Endometrial microvascular endothelial cells (primary cell): ENCODE results near the gene N4BP2. TPM values are rescaled to one million over a fixed set of nuclear protein-coding genes. Genes with fewer than 3 reads are reported as not detected.
"Not testable (repeated sequence)": the region's sequence is repeated elsewhere in the genome, so short reads cannot be mapped to it uniquely, and the experiment has no call there.

Source experiments
- in situ Hi-C: cut with HindIII; loops from 2 replicates; pipeline ENCODE4 v1.10.0; 2017; ENCODE audit warnings: low sequenced_read_pairs, low pct_unique_long_range_greater_than_20kb; ENCODE audit errors: inconsistent ontology term
- total RNA-seq: library from RNA; depleted of rRNA; stranded (reverse); fragments of >200 nt; gene quantifications from one replicate; pipeline ENCODE4 v1.2.3, GENCODE V29; 2015; ENCODE audit errors: inconsistent ontology term

Gene N4BP2
- total RNA-seq = 7.5 TPM

DNA sequence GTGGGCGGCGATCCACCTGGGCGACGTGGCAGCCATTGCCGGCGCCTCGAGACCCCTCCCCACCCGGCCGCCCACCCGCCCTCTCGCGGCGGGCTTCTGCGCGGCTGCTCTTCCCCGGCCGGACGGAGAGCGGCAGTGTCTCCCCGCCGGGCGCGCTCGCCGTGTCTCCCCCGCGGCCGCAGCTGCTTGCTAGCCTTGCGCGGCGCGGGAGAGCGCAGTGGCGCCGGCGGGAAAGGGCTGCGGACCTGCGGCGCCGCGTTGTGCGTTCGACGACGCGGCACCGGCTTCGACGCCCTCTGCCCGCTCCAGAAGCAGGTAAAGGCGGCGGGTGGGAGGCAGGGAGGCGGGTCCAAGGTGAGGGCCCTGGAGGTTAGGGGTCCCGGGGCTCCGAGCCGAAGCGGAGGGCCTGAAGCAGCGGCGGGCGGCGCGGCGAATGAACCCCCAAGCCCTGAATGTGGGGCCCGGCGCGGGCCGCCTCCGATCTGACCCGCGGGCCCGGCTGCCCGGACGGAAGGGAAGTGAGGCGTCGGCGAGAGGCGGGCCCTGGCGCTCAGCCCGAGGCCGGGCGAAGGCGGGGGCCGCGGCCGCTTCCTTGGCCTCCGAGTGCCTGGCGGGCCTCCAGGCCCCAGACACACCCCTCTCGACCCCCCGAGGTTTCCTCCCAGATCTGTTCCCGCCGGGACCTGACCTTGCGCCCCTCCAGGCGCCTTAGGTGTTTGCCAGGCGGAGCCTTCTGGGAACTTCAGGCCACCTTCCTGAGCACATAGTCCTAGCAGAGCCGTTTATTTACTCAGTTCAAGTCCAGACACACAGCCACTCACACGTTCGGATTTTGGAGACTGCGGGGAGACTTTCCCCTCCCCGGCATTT lies at the start of gene N4BP2:
Gene N4BP2 (plus strand): TSS at position 135 of the 870 bp plus-strand sequence. CDS start 40,491 bp downstream, outside the sequence.
- in situ Hi-C loops = no loop called here

DNA sequence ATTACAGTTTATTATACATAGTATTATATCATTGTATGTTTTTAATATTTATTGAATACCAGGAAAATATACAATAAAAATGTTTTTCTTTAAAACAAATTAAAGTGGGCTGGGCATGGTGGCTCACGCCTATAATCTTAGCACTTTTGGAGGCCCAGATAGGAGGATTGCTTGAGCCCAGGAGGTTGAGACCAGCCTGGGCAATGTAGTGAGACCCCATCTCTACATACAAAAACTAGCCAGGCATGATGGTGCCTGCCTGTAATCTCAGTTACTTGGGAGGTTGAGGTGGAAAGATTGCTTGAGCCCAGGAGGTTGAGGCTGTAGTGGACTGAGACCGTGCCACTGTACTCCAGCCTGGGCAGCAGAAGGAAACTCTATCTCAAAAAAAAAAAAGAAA lies 40.6 kb upstream of the N4BP2 start:
- in situ Hi-C loops = no loop called here

DNA sequence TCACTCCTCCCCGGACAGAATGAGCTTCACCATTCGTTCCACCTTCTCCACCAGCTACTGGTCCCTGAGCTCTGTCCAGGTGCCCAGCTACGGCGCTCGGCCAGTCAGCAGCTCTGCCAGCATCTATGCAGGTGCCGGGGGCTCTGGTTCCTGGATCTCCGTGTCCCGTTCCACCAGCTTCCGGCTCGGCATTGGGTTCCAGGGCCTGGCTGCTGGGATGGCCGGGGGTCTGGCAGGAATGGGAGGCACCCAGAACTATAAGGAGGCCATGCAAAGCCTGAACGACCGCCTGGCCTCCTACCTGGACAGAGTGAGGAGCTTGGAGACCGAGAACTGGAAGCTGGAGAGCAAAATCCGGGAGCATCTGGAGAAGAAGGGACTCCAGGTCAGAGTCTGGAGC lies 36.4 kb upstream of the N4BP2 start:
- in situ Hi-C loops = no loop called here

DNA sequence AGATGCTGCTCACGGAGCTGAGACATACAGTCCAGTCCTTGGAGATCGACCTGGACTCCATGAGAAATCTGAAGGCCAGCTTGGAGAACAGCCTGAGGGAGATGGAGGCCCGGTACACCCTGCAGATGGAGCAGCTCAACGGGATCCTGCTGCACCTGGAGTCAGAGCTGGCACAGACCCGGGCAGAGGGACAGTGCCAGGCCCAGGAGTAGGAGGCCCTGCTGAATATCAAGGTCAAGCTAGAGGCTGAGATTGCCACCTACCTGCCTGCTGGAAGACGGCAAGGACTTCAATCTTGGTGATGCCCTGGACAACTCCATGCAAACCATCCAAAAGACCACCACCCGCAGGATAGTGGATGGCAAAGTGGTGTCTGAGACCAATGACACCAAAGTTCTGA lies 35.5 kb upstream of the N4BP2 start:
- in situ Hi-C loops = not testable (repeated sequence)

DNA sequence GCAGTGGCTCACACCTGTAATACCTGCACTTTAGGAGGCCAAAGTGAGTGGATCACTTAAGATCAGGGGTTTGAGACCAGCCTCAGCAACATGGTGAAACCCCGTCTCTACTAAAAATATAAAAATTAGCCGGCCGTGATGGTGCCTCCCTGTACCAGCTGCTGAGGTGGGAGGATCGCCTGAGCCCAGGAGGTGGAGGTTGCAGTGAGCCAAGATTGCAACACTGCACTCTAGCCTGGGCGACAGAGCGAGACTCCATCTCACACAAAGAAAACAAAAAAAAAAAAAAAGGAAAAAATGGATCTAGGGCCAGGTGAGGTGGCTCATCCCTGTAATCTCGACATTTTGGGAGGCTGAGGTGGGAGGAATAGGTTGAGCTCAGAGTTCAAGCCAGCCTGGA lies 32.6 kb upstream of the N4BP2 start:
- in situ Hi-C loops = not testable (repeated sequence)

DNA sequence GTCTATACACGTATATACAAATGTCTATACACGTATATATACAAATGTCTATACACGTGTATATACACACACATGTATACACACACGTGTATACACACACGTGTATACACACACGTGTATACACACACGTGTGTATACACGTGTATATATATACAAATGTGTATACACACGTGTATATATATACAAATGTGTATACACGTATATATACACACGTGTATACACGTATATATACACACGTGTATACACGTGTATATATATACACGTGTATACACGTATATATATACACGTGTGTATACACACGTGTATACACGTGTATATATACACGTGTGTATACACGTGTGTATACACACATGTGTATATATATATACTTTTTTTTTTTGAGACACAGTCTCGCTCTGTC lies 23.9 kb upstream of the N4BP2 start:
- in situ Hi-C loops = no loop called here

DNA sequence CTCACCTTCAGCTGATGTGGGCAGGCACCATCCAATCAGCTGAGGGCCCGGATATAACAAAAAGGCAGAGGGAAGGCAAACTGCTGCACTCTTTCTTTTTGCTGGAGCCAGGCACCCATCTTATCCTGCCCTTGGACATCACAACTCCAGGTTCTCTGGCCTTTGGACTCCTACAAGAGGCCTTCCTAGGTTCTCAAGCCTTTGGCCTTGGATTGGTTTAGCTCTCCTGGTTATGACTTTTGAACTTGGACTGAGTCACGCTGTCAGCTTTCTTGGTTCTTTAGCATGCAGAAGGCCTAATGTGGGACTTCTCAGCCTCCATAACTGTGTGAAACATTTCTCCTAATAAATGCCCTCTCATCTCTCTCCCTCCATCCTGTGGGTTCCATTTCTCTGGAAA lies 23.0 kb upstream of the N4BP2 start:
- in situ Hi-C loops = no loop called here

DNA sequence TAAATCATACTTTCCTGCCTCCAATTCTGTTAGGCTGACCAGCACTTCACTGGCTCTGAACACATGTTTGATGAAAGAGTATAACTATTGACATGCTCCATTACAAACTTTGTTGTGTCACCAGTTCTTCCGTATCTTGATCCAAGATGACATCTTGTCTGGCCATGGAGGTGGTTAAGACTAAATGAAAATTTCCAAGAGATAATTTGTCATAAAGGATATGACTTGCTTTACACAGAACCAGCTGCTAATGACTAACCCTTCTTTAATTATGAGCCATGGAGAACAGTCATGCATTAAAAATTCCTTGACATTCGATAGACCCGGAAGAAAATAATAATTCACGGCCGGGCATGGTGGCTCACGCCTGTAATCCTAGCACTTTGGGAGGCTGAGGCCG lies 17.7 kb upstream of the N4BP2 start:
- in situ Hi-C loops = no loop called here

DNA sequence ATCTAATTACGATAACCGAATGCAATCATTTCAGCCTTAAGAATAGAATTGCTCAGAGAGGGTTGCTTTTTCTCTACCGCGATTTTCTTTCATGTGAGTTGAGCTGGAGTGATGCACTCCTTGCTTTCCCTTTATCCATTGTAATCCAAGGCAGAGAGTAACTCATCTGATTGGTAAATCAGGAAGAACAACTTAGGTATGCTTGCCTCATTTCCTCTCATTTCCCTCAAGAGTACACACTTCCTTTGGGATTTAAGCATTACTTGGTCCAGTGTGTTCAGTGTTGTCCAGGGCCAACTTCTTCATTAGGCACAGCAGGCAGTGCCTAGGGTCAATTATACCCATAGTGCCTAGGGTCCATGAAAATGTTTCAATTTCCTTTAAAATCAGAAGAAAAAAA lies 15.7 kb upstream of the N4BP2 start:
- in situ Hi-C loops = no loop called here

DNA sequence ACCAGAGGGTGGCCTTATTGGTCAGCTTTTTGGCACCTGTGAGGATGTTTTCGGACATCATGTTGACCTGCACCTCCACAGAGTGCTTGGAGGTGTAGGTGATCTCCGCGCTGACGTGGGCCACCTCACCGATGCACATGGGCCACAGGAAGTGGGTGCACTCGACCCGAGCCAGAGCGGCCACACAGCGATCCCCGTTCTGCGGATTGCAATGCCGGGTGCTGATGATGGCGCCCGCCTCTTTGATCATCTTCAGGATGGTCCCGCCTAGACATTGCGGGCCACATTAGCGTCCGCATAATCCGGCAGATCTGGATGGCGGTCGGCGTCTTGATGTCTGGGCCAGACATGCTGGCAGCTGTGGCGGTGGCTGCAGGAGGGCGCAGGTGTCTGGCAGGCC lies 12.9 kb upstream of the N4BP2 start:
- in situ Hi-C loops = no loop called here

DNA sequence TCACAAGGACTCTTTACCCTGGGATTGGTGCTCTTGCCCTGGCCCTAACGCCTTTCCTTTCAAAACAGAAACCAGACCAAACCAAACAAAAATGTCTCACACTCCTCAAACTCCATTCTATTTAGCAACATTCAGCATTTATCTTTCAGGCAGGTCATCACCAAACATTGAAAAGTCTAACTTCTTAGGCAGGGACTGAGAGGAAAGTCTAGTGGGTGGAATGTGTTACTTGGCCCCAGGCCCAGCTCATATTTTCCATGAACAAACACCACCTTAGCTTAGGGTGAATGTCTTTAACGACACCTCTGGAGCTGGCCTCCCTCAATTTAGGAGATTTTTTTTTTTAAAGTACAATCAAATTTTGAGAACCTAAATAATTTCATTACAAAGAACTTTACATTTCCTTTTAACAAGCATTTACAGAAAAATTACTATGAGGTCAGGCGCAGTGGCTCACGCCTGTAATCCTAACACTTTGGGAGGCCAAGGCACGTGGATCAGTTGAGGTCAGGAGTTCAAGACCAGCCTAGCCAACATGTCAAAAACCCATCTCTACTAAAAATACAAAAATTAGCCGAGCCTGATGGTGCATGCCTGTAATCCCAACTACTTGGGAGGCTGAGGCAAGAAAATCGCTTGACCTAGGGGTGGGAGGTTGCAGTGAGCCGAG lies 10.2 kb upstream of the N4BP2 start:
- in situ Hi-C loops = no loop called here

DNA sequence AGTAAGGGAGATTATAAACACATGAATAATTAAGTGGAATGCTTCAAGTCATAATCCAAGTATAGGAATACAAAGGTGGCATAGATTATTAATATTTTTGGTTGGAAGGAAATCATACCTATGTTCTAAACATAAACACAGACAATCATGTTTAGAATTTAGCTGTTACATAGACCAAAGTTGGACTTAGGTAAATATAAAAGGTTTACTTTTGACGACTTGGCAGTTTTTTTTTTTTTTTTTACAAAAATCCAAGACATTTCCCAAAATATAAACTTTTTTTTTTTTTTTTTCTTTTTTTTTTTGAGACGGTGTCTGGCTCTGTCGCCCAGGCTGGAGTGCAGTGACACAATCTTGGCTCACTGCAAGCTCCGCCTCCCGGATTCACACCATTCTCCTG lies 3.5 kb upstream of the N4BP2 start:
- in situ Hi-C loops = no loop called here

DNA sequence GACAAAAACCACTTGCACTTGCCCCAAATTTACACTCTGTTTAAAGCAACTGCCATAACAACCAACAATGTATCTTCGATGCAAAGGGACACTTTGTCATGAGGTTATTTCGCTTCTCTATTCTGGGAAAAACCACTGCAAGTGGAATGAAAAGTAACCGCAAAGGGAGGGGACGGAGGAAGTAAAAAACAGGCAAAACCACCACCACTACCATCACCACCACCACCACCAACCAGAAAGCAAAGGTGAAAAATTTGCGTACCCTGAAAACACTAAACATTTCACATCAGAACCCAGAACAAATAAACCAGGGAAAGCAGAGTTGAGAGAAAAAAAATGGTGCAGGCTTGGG lies 1.2 kb upstream of the N4BP2 start:
- in situ Hi-C loops = no loop called here

DNA sequence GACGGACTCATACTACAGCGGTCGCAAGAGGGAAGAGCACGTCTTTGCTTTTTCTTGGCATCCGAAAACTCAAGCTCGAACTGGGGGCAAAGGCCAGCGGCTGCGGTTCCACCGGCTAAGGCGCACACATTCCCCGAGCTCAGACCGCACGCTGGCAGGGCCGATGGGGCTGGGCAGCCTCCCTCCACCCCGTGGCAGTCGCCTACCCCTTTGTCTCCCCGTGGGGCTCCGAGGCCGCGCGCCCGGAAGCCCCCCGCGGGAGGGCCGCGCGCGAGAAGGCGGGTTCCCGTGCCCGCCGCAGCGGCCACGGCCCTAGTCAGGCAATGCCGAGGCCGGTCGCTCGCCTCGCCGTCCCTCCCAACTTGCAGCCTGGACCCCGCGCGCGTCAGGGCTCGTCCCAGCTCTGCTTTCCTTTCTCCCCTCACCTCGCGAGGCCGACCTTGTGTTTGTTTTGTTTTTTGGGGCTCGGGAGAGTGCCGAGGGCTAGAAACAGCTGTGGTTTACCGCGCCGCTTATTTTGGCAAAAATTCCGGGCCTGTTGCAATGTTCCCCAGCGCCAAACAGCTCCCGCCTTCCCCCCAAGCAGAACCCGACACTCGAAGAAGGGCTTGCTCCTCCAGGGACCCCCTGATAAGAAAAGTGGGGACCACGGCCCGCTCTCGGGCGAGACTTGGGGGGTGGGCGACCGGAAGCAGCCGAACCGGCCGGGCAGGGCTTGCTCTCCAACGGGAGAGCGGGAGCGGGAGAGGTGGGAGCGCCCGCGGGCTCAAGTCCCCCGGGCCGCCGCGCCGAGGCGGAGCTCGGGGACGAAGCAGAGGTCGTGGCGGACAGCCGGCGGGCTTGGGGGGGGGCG lies 561 bp upstream of the N4BP2 start:
- in situ Hi-C loops = no loop called here

DNA sequence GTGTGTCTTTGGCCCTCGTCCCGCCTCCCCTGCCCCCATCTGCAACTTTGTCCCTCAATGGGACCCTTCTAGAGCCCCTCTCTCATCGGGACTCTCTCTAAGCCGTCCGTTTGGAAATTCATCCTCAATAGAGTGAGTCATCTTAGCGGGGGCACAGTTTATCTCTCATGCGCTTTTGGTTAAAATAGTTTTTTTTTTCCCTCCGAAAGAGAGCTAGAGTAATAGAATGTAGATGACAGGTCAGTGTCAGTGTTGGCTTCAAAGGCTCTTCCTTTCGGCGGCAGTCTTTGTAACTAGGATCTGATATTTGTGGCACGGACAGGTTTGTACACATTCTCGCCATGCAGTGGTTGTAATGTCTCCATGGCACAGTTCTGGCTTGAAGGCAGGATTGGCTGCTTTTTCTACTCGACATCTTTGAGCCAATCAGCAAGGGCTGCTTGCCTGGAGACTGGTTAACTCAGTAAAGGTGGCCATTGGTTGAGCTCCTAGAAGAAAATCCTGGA lies 989 bp downstream of the N4BP2 start:
- in situ Hi-C loops = no loop called here

DNA sequence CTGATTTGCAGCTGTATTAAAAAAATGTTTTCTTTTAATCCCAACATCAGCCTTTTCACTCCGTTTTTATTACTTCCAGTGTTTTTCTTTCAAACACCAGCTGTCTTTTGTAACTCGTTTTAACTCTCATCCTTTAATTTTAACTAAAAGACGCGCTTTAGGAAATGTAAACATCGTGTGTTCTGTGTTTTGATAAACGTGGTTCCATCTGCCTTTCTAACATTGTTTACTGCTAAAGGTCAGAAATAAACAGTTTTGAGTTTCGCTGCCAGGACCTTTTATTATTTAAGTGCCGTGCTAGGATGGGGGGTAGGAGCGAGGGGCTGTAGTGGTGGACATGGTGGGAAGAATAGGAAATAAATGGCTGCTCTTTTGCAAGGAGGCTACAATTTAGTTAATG lies 1.5 kb downstream of the N4BP2 start:
- in situ Hi-C loops = no loop called here

DNA sequence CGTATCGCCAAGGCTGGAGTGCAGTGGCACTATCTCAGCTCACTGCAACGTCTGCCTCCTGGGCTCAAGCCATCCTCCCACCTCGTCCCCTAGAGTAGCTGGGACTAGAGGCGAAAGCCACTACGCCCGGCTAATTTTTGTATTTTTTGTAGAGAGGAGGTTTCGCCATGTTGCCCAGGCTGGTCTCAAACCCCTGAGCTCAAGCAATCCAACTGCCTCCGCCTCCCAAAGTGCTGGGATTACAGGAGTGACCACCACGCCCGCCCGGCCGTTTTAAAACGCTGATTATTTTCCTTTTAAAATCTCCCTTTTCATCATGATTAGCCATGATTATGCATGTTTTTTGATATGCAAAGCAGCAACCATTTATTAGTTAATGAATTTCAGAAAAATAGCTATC lies 2.2 kb downstream of the N4BP2 start:
- in situ Hi-C loops = no loop called here

DNA sequence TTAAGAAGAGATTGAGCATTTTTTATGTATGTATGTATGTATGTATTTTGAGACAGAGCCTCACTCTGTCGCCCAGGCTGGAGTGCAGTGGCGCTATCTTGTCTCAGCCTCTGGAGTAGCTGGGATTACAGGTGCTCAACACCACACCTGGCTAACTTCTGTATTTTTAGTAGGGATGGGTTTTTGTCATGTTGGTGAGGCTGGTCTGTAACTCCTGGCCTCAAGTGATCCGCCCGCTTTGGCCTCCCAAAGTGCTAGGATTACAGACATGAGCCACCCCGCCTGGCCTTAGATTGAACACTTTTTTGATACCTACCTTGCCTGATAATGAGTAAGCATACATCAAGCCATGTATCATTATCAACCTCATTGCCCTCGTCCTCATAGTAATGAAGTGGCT lies 2.7 kb downstream of the N4BP2 start:
- in situ Hi-C loops = no loop called here

DNA sequence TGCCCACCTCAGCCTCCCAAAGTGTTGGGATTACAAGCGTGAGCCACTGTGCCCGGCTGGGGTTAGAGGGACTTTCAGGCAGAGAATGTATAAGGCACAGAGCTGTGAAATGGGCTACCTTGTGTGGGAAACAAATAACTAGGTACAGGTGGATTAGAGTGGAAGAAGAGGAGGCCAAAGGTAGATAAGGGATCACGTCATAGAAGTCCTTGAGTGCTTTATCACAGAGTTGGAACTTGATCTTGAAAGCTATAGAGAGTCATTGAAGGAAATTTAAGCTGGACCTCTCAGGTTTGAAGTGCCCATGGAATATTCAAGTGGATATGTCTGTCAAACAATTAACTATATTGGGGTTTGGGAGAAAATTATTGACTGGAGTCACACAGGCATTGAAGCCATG lies 8.4 kb downstream of the N4BP2 start:
- in situ Hi-C loops = no loop called here
